Measurements from ENCODE around the gene MYO16.

- TF ChIP-seq, protein P1, sequence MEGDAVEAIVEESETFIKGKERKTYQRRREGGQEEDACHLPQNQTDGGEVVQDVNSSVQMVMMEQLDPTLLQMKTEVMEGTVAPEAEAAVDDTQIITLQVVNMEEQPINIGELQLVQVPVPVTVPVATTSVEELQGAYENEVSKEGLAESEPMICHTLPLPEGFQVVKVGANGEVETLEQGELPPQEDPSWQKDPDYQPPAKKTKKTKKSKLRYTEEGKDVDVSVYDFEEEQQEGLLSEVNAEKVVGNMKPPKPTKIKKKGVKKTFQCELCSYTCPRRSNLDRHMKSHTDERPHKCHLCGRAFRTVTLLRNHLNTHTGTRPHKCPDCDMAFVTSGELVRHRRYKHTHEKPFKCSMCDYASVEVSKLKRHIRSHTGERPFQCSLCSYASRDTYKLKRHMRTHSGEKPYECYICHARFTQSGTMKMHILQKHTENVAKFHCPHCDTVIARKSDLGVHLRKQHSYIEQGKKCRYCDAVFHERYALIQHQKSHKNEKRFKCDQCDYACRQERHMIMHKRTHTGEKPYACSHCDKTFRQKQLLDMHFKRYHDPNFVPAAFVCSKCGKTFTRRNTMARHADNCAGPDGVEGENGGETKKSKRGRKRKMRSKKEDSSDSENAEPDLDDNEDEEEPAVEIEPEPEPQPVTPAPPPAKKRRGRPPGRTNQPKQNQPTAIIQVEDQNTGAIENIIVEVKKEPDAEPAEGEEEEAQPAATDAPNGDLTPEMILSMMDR (IDR thresholded peaks at IDR 0.05), result no peak
- TF ChIP-seq POLR2AphosphoS5 (IDR thresholded peaks at IDR 0.05) (no peak), EP300 (IDR thresholded peaks at IDR 0.05) (no peak)
These were observed 567.5 kb downstream of the MYO16 start for GRCh38 chr13:109196948-109197347.

Data from gastroesophageal sphincter (tissue), 3 donors.